ENCODE data around the gene FAIM2.

- TF ChIP-seq, protein P1, sequence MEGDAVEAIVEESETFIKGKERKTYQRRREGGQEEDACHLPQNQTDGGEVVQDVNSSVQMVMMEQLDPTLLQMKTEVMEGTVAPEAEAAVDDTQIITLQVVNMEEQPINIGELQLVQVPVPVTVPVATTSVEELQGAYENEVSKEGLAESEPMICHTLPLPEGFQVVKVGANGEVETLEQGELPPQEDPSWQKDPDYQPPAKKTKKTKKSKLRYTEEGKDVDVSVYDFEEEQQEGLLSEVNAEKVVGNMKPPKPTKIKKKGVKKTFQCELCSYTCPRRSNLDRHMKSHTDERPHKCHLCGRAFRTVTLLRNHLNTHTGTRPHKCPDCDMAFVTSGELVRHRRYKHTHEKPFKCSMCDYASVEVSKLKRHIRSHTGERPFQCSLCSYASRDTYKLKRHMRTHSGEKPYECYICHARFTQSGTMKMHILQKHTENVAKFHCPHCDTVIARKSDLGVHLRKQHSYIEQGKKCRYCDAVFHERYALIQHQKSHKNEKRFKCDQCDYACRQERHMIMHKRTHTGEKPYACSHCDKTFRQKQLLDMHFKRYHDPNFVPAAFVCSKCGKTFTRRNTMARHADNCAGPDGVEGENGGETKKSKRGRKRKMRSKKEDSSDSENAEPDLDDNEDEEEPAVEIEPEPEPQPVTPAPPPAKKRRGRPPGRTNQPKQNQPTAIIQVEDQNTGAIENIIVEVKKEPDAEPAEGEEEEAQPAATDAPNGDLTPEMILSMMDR (IDR thresholded peaks at IDR 0.05): no peak
- TF ChIP-seq ZFX (IDR thresholded peaks at IDR 0.05; ENCODE audit: borderline replicate concordance): no peak
These were observed 77.7 kb downstream of the FAIM2 start for GRCh38 chr12:49825971-49826421.
